ENCODE data around the gene ZBED2. TPM values are rescaled to one million over a fixed set of nuclear protein-coding genes. Genes with fewer than 3 reads are reported as not detected.

ZBED2 gene
- total and polyA plus RNA-seq, 2 donors (not counting 3 experiments of a cell fraction or from before 2014, with no cell fraction given): not detected

GRCh38 chr3:111593666-111594065, 1.5 kb downstream of the ZBED2 start:
- Histone ChIP-seq H3K36me3 (ENCODE audit: control insufficient read depth in 2 of 2, extremely low read depth in 1 of 2, insufficient read depth in 2 of 2, low read length in 2 of 2) (no peaks in the 10 kb centered on the region), H4K20me1 (replicated peaks; ENCODE audit: control insufficient read depth, extremely low read depth, insufficient read depth, low read length) (no peaks in the 10 kb centered on the region), H3K79me2 (ENCODE audit: control insufficient read depth, insufficient read depth, low read length) (no peaks in the 10 kb centered on the region), H3K4me1 (ENCODE audit: control insufficient read depth, extremely low read depth, insufficient read depth, low read length) (no peaks in the 10 kb centered on the region), H3K27ac (ENCODE audit: insufficient read depth, low read depth, low read length) (no peak overlapping the region), H3K9me3 (replicated peaks; ENCODE audit: control insufficient read depth, insufficient read depth, low read length) (no peaks in the 10 kb centered on the region), H2AFZ (ENCODE audit: low read depth, low read length) (no peak overlapping the region), H3K27me3 (ENCODE audit: control insufficient read depth in 2 of 2, insufficient read depth in 2 of 2, low read length in 2 of 2) (peaks cover 0 to 3% of the 10 kb centered on the region in 2 experiments), H3K4me2 (ENCODE audit: insufficient read depth, low read length) (no peak overlapping the region), H3K9ac (replicated peaks; ENCODE audit: extremely low read depth, insufficient read depth, low read length) (no peak overlapping the region), H3K4me3 (replicated peaks in 1 of 3; ENCODE audit: insufficient read depth in 1 of 3, low read depth in 1 of 3, low read length in 3 of 3) (no peak overlapping the region), H3K9me1 (replicated peaks; ENCODE audit: control insufficient read depth, extremely low read depth, insufficient read depth, low read length) (no peaks in the 10 kb centered on the region)
- BruUV-seq (replicated peaks): no TSS peak
- no peak for TF ChIP-seq GATA2 (IDR thresholded peaks at IDR 0.05; ENCODE audit: insufficient read depth, insufficient read length, low read depth, low read length)
- no peak for TF ChIP-seq POLR2A (IDR thresholded peaks at IDR 0.05; ENCODE audit: low read depth, low read length)
- no peak for TF ChIP-seq FOS (IDR thresholded peaks at IDR 0.05; ENCODE audit: borderline replicate concordance, insufficient read depth, low read length)
- no peak for TF ChIP-seq EZH2 (IDR thresholded peaks at IDR 0.05; ENCODE audit: borderline replicate concordance, low read depth, low read length, severe bottlenecking)
- CTCF ChIA-PET: no interaction called here
- FAIRE-seq (no peak), DNase-seq (ENCODE audit: low read depth, low spot score) (no peak)
- dilution Hi-C loops (cut with MboI; ENCODE audit: extremely low pct_ligation_motif_present, low sequenced_read_pairs) (no loop called here), intact Hi-C loops (cut with micrococcal nuclease) (no loop called here)
- POLR2A ChIA-PET: no interaction called here

- Histone ChIP-seq H3K4me3 (replicated peaks in 1 of 3; ENCODE audit: insufficient read depth in 1 of 3, low read depth in 1 of 3, low read length in 3 of 3) (no peak overlapping the region), H2AFZ (ENCODE audit: low read depth, low read length) (no peak overlapping the region), H3K27me3 (ENCODE audit: control insufficient read depth in 2 of 2, insufficient read depth in 2 of 2, low read length in 2 of 2) (peaks cover 0 to 3% of the 10 kb centered on the region in 2 experiments), H3K9ac (replicated peaks; ENCODE audit: extremely low read depth, insufficient read depth, low read length) (no peak overlapping the region), H3K4me1 (ENCODE audit: control insufficient read depth, extremely low read depth, insufficient read depth, low read length) (no peaks in the 10 kb centered on the region), H3K36me3 (ENCODE audit: control insufficient read depth in 2 of 2, extremely low read depth in 1 of 2, insufficient read depth in 2 of 2, low read length in 2 of 2) (no peaks in the 10 kb centered on the region), H4K20me1 (replicated peaks; ENCODE audit: control insufficient read depth, extremely low read depth, insufficient read depth, low read length) (no peaks in the 10 kb centered on the region), H3K27ac (ENCODE audit: insufficient read depth, low read depth, low read length) (no peak overlapping the region), H3K79me2 (ENCODE audit: control insufficient read depth, insufficient read depth, low read length) (no peaks in the 10 kb centered on the region), H3K9me3 (replicated peaks; ENCODE audit: control insufficient read depth, insufficient read depth, low read length) (no peaks in the 10 kb centered on the region), H3K9me1 (replicated peaks; ENCODE audit: control insufficient read depth, extremely low read depth, insufficient read depth, low read length) (no peaks in the 10 kb centered on the region), H3K4me2 (ENCODE audit: insufficient read depth, low read length) (no peak overlapping the region)
- DNase-seq (ENCODE audit: low read depth, low spot score) (no peak), FAIRE-seq (no peak)
- ChIA-PET CTCF (no interaction called here), POLR2A (no interaction called here)
- intact Hi-C loops (cut with micrococcal nuclease): no loop called here
- TF ChIP-seq GATA2 (IDR thresholded peaks at IDR 0.05; ENCODE audit: insufficient read depth, insufficient read length, low read depth, low read length) (no peak), CTCF (IDR thresholded peaks at IDR 0.05; ENCODE audit: extremely low read depth in 1 of 2, insufficient read depth in 1 of 2, low read depth in 1 of 2, low read length in 2 of 2) (no peak), FOS (IDR thresholded peaks at IDR 0.05; ENCODE audit: borderline replicate concordance, insufficient read depth, low read length) (no peak), MYC (IDR thresholded peaks at IDR 0.05; ENCODE audit: low read depth, low read length) (no peak), JUN (IDR thresholded peaks at IDR 0.05; ENCODE audit: borderline replicate concordance, insufficient read depth, insufficient read length, low read depth) (no peak), POLR2AphosphoS5 (IDR thresholded peaks at IDR 0.05; ENCODE audit: insufficient read depth, low read depth, low read length) (no peak), EZH2 (IDR thresholded peaks at IDR 0.05; ENCODE audit: borderline replicate concordance, low read depth, low read length, severe bottlenecking) (no peak), POLR2A (IDR thresholded peaks at IDR 0.05; ENCODE audit: low read depth, low read length) (no peak), MAX (IDR thresholded peaks at IDR 0.05; ENCODE audit: insufficient read depth, insufficient read length) (no peak)
- no TSS peak for BruUV-seq (replicated peaks)
- dilution Hi-C loops (cut with MboI; ENCODE audit: extremely low pct_ligation_motif_present, low sequenced_read_pairs): no loop called here
Observed at GRCh38 chr3:111592936-111593335, 2.2 kb downstream of the ZBED2 start.

Data from endothelial cell of umbilical vein (primary cell).